HG03460 (cell line): ENCODE measurements around the gene CHSY1.

ENCODE experiments used
- ATAC-seq: cut with Tn5 transposase; IDR thresholded peaks from one replicate; pipeline ENCODE4 v1.9.1; 2021; ENCODE audit not compliant: unreplicated experiment

CHSY1 gene

DNA sequence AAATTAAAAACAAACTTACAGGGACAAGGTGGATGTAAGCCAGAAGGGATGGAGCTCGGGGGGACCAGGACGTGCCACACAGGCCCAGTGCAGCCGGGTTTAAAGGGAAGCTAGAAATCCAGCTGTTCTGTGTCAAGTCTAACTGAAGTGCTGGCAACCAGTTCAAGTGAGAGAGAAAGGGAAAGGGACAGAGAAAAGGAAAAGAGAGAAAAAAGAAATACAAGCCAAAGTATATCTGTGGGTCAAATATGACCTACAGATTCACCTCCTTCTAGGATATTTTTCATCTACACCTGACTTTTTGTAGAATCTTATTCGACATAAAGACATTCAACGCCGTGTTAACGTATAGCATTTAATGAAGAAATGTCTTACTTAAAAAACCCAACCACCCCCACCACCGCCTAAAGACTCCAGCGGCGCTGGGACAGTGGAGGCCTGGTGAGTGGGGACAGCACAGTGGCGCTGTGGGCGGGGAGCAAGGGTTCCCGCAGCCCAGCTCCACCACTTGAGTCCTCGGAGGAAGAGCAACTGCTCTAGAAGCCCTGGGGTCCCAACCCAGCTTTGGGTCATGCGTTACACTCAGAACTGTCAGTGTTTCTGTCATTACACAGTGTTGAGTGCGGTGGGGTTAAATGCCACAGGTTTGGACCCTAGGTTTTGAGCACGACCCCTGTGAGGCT, 62.3 kb downstream of the CHSY1 start:
- ATAC-seq, result no peak

DNA sequence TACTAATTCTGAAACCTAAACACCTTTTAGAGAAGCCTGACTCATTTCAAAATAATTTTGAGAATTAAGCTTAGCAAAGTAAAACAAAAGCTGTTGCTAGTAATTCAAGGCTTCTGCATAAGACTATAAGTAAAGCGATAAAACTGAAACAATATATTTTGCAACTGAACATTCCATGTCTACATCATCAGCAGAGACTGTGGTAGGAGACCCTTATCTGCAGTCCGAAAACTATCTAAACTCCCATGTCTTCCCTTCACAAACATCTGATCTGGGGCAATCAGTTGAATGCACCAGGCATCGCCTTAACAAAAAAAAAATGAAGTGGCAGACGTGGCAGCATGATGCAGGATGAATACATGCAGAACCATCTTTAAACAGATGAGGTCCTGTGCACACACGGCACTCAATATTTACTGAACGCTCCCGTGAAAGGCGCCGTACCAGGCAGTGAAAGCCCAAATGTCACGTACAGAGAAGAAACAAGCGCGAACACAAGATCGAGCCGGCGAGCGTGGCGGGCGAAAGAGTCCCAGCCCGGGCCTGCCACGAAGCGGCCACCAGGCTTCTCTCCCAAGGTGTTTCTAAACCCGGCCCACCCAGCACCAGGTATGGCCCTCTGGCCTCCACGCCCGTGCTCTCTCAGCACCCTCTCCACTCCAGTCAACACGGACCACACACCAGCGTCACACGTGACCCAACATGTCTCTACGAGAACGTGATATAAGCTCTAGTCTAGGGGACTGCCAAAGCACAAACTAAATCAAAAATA, 63.0 kb downstream of the CHSY1 start:
- no peak for ATAC-seq

DNA sequence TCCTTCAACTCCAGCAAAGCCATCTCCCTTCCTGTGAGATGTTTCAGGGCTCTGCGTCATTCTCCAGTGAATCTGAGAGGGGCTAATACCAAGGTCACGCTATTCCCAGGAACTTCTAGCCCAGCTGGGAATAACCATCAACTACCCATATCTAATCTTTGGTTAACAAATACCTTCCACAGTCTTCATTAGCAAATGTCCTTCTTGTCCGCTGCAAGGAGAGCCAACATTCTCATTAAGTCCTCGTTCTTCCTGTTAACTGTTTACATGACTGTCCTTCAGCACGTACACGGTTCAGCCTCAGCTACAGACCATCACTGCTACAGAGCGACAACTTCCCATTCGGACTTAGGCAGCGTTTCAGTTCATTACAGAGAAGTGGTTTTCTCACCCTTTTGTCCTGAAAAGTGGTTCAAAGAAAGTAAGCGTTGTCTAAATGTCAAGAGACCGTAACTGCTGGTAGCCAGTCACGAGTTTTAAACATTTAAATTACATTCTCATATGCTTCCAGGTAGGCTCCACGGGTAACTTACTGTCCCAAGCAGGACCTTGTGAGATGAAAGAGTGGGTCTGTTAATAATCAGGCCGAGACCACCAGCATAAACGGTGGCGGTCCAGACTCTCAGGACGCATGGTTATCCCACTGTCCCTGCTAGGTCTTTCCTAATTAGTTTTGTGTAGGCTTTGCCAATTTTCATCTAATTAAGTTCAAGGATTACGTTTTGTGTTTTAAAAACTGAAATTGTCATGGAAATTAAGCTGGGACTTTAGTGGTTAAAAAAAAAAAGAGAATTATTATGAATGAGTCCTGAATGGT, 63.8 kb downstream of the CHSY1 start:
- no peak for ATAC-seq

DNA sequence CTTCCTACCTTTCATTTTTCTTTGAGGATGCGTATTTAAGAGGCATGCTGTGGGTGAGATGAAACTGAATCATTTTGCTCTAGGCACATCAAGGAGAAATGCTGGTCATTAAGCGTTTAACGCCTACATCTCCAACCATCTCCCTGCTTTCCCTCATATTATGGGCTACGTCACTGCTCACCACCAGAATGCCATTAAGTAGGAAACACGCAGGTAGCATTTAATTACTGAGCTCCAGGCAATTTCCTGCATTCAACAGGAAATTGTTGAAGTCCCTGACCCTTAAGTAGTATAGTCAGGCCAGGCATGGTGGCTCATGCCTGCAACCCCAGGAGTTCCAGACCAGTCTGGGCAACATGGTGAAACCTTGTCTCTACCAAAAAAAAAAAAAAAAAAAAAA, 66.1 kb downstream of the CHSY1 start:
- no peak for ATAC-seq

DNA sequence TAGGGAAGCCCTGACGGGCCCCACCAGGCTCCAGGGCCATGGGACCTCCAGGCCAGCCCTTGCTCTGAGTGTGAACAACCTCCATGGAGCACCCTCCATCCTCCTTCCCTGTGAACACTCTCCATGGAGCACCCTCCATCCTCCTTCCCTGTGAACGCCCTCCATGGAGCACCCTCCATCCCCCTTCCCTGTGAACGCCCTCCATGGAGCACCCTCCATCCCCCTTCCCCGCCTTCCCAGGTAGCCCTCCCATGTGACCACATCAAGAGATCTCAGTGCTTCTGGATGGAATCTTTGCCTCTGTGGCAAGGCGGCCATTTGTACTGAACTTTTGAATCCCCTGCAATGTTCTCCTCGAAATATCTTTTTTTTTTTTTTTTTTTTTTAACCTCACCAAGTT, 66.5 kb downstream of the CHSY1 start:
- no peak for ATAC-seq

DNA sequence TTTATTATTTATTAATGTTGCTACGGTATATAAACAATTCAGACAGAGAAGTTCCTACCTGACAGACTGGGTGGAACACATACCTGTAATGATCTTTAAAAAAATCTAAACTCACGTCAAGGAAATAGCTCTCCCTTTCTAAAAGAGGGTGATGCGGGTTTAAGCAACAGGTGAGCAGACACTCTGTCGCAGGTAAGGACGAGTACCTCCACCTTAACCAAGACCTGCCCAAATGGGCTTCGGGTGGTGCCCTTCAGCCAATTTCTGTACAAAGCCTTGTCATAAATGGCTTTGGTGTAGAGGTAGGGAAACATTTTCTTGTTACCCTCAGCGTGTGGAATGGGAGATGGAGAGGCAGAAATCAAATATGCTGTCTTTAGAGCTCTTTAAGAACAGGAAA, 67.0 kb downstream of the CHSY1 start:
- no peak for ATAC-seq

DNA sequence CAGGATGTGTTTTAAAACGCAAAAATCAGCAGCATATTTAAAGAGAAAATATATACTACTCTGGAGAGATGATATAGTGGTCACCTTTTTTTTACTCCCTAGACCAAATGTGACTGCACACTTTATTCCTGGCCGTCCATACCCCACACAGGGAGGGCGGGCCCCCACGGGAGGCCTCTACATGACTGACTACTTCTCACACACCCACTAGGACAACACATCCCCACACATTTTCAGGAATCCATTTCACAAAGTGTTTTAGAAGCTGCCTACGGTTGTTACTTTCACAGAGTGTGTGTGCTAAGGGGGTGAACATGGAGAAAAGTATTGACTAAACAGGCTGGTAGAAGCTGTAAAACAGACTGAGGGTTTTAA, 67.9 kb downstream of the CHSY1 start:
- no peak for ATAC-seq

DNA sequence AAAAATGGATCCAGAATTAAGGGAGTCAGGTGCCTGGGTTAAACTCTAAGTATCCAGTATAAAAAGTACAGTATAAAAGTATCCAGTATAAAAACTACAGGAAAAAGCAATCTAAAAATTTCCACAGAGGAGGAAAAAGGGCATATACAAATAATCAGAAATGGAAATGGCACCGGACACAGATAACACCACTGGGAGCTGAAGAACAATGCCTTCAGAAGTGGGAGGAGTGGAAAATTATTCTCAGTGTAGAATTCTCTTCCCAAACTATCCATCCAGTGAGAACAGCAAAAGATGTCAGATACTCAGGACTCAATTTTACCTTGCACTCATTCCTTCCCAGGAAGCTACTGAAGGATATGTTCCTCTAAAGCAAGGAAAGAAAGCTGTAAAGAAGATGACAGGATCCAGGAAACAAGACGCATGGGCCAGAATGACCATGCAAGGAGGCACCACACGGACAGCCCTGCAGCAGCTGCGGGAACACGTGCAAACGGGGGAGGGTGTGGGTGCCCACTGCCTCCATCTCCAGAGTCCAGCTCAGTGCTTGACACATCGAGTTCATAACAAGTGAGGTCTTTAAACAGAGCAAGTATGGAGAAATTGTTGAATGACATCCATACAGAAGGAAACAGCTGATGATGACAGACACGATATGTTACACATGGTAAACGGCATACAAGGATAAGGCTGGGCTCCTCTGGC, 68.5 kb downstream of the CHSY1 start:
- no peak for ATAC-seq

DNA sequence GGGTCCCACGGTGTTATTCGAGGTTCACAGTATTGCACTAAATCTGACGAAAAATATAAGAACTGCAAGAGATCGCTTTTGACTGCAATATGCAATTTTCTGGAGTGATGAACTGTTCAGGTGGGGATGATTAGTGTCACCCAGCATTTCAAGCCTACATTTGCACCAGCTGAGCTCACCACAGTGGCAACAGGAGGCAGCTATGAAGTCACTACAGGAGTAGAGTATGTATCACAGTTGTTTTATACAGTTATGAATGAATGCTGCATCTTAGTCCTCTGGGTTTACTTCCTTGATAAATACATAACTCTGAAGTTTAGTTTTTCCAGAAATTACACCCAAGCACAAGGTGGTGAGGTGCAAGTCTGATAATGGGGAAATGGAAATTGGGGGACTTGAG, 69.6 kb downstream of the CHSY1 start:
- no peak for ATAC-seq

DNA sequence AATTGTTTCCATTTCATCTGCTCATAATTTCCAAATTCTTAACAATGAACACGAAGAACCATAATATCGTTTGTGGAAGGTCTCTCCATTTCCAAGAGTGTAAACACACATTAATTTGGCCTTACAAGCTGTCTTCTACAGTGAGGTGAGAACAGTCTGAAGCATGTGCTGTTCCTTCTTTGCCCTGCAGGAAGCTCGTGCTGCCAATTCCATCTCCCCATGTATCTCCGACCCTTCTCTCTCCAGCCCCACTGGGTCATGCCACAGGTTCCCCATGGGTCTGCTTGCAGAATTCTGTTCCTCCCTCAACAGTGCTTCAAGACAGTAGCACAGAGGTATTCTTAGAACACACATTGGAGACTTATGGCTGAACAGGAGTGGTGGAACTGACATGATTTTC, 70.5 kb downstream of the CHSY1 start:
- no peak for ATAC-seq

DNA sequence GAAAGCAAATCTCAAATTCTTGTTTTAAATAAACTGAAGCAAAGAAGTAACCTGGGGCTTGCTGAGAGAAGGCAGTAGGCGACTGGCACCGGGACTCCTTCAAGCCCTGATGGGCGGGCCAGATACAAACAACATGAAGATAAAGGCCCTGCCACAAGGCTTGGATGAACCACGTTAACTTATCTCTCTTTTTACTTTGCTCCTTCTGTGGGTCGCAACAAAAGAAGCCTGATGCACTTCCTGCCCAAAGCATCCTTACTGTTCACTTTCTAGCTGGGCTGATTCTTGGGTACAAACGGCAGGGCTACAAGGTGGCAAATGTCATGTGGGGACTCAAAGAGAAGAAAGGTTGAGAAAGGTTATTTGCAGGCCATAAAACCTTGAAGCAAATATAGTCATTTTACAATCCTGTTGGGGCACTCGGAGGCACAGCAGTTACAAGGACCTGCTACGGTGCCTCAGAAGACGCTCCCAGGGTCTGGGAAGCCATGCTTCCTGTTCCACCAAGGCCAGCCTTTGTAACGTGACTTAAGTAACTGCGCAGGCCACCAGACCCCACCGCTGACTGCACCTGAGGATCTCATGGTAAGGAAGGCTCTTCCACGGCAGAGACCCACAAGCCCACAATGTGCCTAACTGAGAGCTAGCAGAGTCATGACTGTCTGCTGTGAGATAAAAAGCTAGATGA, 71.1 kb downstream of the CHSY1 start:
- ATAC-seq, result no peak

DNA sequence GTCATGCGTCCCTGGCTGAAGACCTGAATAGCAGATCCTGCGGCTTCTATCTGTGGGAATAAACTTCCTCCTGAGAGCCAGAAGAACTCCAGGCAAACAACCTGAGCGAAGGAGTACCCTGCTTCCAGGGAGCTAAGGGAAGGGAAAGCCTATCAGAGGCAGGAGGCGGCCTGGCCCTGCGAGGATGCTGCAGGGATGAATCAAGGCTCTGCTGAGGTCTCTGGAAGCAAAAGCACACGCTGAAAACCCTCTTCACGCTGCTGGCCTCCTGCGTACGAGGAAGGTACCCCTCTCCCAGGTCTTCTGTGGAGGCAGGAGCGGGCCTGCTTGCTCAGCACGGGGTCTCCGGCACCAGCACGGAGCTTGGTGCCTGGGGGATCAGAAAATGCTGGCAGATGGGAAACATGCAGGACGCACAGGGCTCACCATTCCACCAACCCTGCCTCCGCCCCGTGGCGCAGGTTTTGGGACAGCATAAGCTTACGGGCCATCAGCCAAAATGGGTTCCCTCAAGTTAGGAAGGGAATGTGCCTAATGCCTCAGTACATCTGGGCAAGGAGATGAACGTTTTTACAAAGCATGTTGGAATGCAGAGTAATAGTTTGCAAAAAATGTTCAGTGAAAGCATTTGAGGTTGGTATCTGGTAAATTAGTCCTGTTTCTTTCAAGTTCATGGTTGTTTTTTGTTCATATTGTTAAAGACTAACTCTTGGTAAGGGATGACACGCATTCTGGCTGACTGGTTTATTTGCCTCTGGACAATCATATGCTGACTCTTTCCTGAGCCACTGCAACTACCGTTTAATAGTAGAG, 72.3 kb downstream of the CHSY1 start:
- no peak for ATAC-seq

DNA sequence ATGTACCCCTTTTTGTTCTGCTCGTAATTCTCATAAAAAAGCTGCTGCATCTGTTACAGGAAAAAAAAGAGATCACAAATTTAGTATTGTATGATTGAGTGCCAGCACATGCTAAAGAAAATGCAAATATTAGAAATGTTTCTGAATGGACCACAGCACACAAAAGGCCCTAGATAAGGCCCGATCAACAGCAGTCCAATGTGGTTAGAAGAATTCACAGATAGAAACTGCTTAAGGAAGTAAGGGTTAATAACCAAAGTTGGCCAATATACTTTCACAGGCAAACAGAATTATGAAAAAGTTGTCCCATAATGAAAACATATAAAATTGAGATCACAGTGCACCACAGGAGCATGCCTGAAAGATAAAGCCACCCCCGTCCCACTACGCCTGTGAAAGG, 72.9 kb downstream of the CHSY1 start:
- no peak for ATAC-seq

DNA sequence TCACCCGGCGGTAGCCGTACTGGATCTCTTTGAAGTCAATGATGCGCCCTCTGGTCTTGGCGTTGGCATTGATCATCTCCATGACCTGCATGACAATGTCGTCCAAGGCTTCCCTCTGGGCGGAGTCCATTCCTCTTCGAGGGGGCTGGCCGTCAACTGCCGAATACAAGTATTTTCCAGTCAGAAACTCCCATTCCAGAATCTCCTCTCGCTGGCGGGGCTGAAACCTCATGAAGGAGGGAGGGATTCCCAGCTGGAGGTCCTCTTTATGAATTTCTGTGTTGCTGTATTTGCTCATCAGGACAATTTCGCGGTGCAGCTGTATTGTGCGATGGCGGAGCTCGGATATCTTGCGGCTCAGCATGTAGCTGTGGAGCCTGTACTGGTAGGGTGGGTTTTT, 73.4 kb downstream of the CHSY1 start:
- ATAC-seq, result no peak

DNA sequence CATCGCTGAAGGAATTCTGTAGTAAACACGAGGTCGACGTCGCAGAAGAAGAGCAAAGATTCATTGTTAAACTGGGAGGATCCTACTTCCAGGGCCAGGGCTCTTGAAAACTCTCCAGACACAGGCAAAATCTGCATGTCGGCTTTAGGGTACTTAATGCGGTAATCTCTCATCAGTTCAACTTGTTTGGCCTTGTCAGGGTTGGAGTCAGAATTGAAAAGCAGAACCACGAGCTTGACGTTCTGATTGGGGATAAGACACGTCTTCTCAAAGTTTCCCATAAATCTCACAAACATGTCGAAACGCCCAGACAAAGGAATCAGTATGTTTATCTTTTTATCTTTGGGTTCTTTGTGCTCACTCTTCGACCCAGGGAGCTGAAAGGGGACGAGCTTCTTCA, 74.0 kb downstream of the CHSY1 start:
- ATAC-seq, result no peak

DNA sequence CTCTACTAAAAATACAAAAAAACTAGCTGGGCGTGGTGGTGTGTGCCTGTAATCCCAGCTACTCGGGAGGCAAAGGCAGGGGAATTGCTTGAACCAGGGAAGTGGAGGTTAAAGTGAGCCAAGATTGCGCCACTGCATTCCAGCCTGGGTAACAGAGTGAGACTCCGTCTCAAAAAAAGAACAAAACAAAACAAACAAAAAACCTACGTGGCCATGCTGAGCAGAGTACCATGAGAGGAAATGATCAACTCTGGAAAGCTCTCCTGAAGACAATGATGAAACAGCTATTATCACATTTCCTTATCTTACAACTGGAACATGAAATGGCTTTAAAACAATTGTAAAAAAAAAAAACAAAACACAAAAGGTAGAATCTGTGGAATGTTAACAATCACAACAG, 75.2 kb downstream of the CHSY1 start:
- ATAC-seq, result no peak

DNA sequence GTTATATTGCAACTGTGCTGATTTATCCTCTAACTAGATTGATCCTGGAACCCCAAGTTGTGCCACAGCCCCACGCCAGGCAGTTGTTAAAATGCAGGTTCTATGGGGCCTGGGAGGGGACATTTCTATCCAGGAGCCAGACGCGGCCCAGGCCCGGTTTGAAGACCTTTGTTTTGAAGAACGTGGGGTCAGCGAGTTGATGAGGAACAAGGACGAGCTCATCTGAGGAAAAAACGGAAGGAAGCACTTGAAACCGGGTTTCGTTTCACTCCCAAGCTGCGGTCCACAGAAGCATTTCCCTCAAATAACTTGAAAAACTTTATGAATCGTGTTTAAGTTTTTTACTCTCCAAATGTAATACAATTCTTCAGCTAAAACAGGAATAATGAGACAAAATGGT, 76.4 kb downstream of the CHSY1 start:
- ATAC-seq, result no peak

DNA sequence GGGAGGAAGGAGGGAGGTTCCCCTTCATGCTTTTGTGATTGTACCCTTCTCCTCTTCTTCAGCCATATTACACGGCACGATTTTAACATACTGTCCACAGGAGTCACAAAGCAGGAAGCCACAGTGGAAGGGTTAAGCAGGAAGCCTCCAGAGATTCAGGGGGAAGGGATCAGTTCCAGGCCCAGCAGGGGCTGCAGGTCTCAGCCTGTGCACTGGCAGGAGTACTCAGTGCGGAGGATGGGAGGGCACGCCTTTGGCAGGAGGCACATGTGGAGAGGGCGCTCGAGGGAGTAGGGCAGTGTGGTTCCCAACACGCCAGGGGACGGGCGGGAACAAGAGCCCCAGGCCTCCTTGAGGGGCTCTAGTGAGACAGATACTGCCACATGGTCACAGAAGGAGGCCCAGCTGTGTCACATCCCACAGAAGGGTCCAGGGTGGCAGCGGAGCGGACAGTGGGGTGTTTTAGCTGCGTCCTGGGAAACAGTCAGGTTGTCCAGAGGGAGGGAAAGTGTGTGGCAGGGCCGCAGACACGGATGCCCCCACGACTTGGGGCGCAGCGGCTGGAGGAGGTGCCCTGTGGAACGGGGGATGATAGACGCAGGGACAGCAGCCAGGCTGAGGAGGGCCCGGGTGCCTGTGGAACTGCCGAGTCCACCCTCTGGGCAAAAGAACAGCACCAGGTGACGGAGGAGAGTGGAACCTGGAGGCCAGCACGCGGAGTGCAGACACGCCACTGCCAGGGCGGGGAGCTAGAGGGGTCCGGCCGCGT, 77.5 kb downstream of the CHSY1 start:
- ATAC-seq, result no peak
